Neural progenitor cell (in vitro differentiated cells): ENCODE data around the gene DEPDC1.

Experiments used
- EZH2phosphoT487 ChIP-seq: fragments of 200-600 bp; sonication (generic); IDR thresholded peaks from 2 replicates; pipeline ENCODE4 v1.6.1; 2017; ENCODE audit warnings: antibody characterized with exemption
- TF ChIP-seq, protein P1 (sequence below): fragments of 200-600 bp; sonication (generic); IDR thresholded peaks from 2 replicates; pipeline ENCODE4 v1.5.1; 2017; ENCODE audit warnings: antibody characterized with exemption, mild to moderate bottlenecking

DNA sequence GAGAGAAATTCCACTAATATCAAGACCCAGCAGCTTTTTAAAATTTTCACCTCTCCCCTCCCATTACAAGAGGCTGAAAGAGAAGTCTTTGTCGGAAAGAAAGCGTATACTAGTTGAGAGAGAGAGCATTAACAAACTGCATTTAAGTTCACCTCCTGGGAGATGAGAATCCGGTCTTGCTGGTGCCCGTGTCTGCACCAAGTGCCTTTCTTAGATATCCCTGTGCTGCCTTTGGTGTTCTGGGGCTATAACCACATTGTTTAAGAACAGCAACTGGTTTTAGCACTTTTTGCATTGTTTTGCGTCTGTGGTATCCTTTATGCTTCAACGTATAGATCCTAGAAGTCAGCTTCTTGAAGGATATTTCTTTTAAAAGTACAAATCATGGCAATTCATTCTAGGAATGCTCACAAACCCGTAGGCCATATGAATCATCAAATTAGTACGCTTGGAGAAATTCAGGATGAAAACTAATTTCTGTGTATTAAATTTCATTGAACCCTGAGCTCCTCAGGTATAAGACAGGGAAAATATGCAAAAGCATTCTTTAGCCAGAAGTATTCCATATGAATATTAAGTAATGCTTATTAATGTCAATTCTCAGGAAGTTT is 43.7 kb downstream of the DEPDC1 start:
- TF ChIP-seq, protein P1, sequence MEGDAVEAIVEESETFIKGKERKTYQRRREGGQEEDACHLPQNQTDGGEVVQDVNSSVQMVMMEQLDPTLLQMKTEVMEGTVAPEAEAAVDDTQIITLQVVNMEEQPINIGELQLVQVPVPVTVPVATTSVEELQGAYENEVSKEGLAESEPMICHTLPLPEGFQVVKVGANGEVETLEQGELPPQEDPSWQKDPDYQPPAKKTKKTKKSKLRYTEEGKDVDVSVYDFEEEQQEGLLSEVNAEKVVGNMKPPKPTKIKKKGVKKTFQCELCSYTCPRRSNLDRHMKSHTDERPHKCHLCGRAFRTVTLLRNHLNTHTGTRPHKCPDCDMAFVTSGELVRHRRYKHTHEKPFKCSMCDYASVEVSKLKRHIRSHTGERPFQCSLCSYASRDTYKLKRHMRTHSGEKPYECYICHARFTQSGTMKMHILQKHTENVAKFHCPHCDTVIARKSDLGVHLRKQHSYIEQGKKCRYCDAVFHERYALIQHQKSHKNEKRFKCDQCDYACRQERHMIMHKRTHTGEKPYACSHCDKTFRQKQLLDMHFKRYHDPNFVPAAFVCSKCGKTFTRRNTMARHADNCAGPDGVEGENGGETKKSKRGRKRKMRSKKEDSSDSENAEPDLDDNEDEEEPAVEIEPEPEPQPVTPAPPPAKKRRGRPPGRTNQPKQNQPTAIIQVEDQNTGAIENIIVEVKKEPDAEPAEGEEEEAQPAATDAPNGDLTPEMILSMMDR, result no peak
- TF ChIP-seq EZH2phosphoT487, result no peak
